ENCODE measurements around the gene MCC.
"Not testable (repeated sequence)": the region's sequence is repeated elsewhere in the genome, so short reads cannot be mapped to it uniquely, and the experiment has no call there.

The MCC gene

GRCh38 chr5:113085880-113086409, 402.3 kb downstream of the MCC start:
- Mint-ChIP-seq H3K27me3 (no peaks in the 10 kb centered on the region), H3K9me3 (no peaks in the 10 kb centered on the region), H3K4me3 (no peak overlapping the region), H3K27ac (no peak overlapping the region), H3K4me1 (ENCODE audit: low read depth) (peaks cover 8% of the 10 kb centered on the region), H3K36me3 (ENCODE audit: low read depth) (no peaks in the 10 kb centered on the region)

GRCh38 chr5:113085084-113085414, 403.2 kb downstream of the MCC start:
- H3K4me1 Mint-ChIP-seq (ENCODE audit: low read depth) = peaks cover 4% of the 10 kb centered on the region
- no peak overlapping the region for H3K4me3 Mint-ChIP-seq
- H3K27me3 Mint-ChIP-seq = no peaks in the 10 kb centered on the region
- H3K27ac Mint-ChIP-seq = no peak overlapping the region
- H3K9me3 Mint-ChIP-seq = no peaks in the 10 kb centered on the region
- no peaks in the 10 kb centered on the region for H3K36me3 Mint-ChIP-seq (ENCODE audit: low read depth)

- Mint-ChIP-seq H3K27ac (no peak overlapping the region), H3K4me3 (no peak overlapping the region), H3K4me1 (ENCODE audit: low read depth) (no peaks in the 10 kb centered on the region), H3K9me3 (no peaks in the 10 kb centered on the region), H3K36me3 (ENCODE audit: low read depth) (no peaks in the 10 kb centered on the region), H3K27me3 (no peaks in the 10 kb centered on the region)
Measured at GRCh38 chr5:113084402-113085083, 403.7 kb downstream of the MCC start.

GRCh38 chr5:113083481-113083880, 404.8 kb downstream of the MCC start:
- no peaks in the 10 kb centered on the region for H3K9me3 Mint-ChIP-seq
- H3K27ac Mint-ChIP-seq = no peak overlapping the region
- H3K4me3 Mint-ChIP-seq = no peak overlapping the region
- H3K4me1 Mint-ChIP-seq (ENCODE audit: low read depth) = no peaks in the 10 kb centered on the region
- no peaks in the 10 kb centered on the region for H3K27me3 Mint-ChIP-seq
- no peaks in the 10 kb centered on the region for H3K36me3 Mint-ChIP-seq (ENCODE audit: low read depth)

GRCh38 chr5:113082547-113082905, 405.7 kb downstream of the MCC start:
- H3K36me3 Mint-ChIP-seq (ENCODE audit: low read depth) = no peaks in the 10 kb centered on the region
- H3K4me3 Mint-ChIP-seq = no peak overlapping the region
- H3K27me3 Mint-ChIP-seq = no peaks in the 10 kb centered on the region
- H3K9me3 Mint-ChIP-seq = no peaks in the 10 kb centered on the region
- H3K4me1 Mint-ChIP-seq (ENCODE audit: low read depth) = no peaks in the 10 kb centered on the region
- no peak overlapping the region for H3K27ac Mint-ChIP-seq

- Mint-ChIP-seq H3K27me3 (no peaks in the 10 kb centered on the region), H3K9me3 (no peaks in the 10 kb centered on the region), H3K4me3 (no peak overlapping the region), H3K27ac (no peak overlapping the region), H3K36me3 (ENCODE audit: low read depth) (no peaks in the 10 kb centered on the region), H3K4me1 (ENCODE audit: low read depth) (no peaks in the 10 kb centered on the region)
Measured at GRCh38 chr5:113081881-113082546, 406.2 kb downstream of the MCC start.

GRCh38 chr5:113081091-113081839, 407.0 kb downstream of the MCC start:
- Mint-ChIP-seq H3K36me3 (ENCODE audit: low read depth) (no peaks in the 10 kb centered on the region), H3K27ac (no peak overlapping the region), H3K4me1 (ENCODE audit: low read depth) (no peaks in the 10 kb centered on the region), H3K4me3 (no peak overlapping the region), H3K27me3 (no peaks in the 10 kb centered on the region), H3K9me3 (no peaks in the 10 kb centered on the region)

GRCh38 chr5:113076649-113077048, 411.6 kb downstream of the MCC start:
- H3K27ac Mint-ChIP-seq; H3K9me3 Mint-ChIP-seq; H3K36me3 Mint-ChIP-seq (ENCODE audit: low read depth); H3K4me3 Mint-ChIP-seq; H3K27me3 Mint-ChIP-seq: not testable (repeated sequence)
- peaks cover 18% of the 10 kb centered on the region for H3K4me1 Mint-ChIP-seq (ENCODE audit: low read depth)

GRCh38 chr5:113075019-113075418, 413.2 kb downstream of the MCC start:
- Mint-ChIP-seq H3K4me3 (no peak overlapping the region), H3K4me1 (ENCODE audit: low read depth) (peaks cover 18% of the 10 kb centered on the region), H3K27me3 (no peaks in the 10 kb centered on the region), H3K9me3 (peaks cover 3% of the 10 kb centered on the region), H3K36me3 (ENCODE audit: low read depth) (no peaks in the 10 kb centered on the region), H3K27ac (no peak overlapping the region)

- not testable (repeated sequence) for H3K9me3 Mint-ChIP-seq; H3K27me3 Mint-ChIP-seq; H3K4me3 Mint-ChIP-seq; H3K27ac Mint-ChIP-seq; H3K36me3 Mint-ChIP-seq (ENCODE audit: low read depth)
- peaks cover 18% of the 10 kb centered on the region for H3K4me1 Mint-ChIP-seq (ENCODE audit: low read depth)
Measured at GRCh38 chr5:113073629-113074034, 414.6 kb downstream of the MCC start.

- H3K27ac Mint-ChIP-seq = no peak overlapping the region
- no peak overlapping the region for H3K4me3 Mint-ChIP-seq
- H3K27me3 Mint-ChIP-seq = no peaks in the 10 kb centered on the region
- peaks cover 18% of the 10 kb centered on the region for H3K4me1 Mint-ChIP-seq (ENCODE audit: low read depth)
- peaks cover 3% of the 10 kb centered on the region for H3K9me3 Mint-ChIP-seq
- no peaks in the 10 kb centered on the region for H3K36me3 Mint-ChIP-seq (ENCODE audit: low read depth)
Measured at GRCh38 chr5:113071401-113071800, 416.9 kb downstream of the MCC start.

- Mint-ChIP-seq H3K27me3 (no peaks in the 10 kb centered on the region), H3K27ac (no peak overlapping the region), H3K36me3 (ENCODE audit: low read depth) (no peaks in the 10 kb centered on the region), H3K4me1 (ENCODE audit: low read depth) (peaks cover 18% of the 10 kb centered on the region), H3K4me3 (no peak overlapping the region), H3K9me3 (peaks cover 3% of the 10 kb centered on the region)
Measured at GRCh38 chr5:113070901-113071300, 417.4 kb downstream of the MCC start.

GRCh38 chr5:113068559-113068958, 419.7 kb downstream of the MCC start:
- no peaks in the 10 kb centered on the region for H3K9me3 Mint-ChIP-seq

GRCh38 chr5:113067635-113068344, 420.5 kb downstream of the MCC start:
- peaks cover 8% of the 10 kb centered on the region for H3K4me1 Mint-ChIP-seq (ENCODE audit: low read depth)
- H3K36me3 Mint-ChIP-seq (ENCODE audit: low read depth) = no peaks in the 10 kb centered on the region
- no peak overlapping the region for H3K27ac Mint-ChIP-seq

More at GRCh38 chr5:113068559-113068958, 419.7 kb downstream of the MCC start:
- Mint-ChIP-seq H3K27ac (no peak overlapping the region), H3K27me3 (no peaks in the 10 kb centered on the region), H3K4me1 (ENCODE audit: low read depth) (peaks cover 9% of the 10 kb centered on the region), H3K4me3 (no peak overlapping the region), H3K36me3 (ENCODE audit: low read depth) (no peaks in the 10 kb centered on the region)

GRCh38 chr5:113065626-113066025, 422.6 kb downstream of the MCC start:
- Mint-ChIP-seq H3K4me1 (ENCODE audit: low read depth) (peaks cover 26% of the 10 kb centered on the region), H3K9me3 (no peaks in the 10 kb centered on the region), H3K27me3 (no peaks in the 10 kb centered on the region), H3K27ac (no peak overlapping the region), H3K36me3 (ENCODE audit: low read depth) (no peaks in the 10 kb centered on the region), H3K4me3 (no peak overlapping the region)

More at GRCh38 chr5:113067635-113068344, 420.5 kb downstream of the MCC start:
- Mint-ChIP-seq H3K4me3 (no peak overlapping the region), H3K9me3 (no peaks in the 10 kb centered on the region), H3K27me3 (no peaks in the 10 kb centered on the region)
